Dendritic cell treated with granulocyte-macrophage colony-stimulating factor and Interleukin-4, amounts not matched to agents 40 ng/mL and 50 ng/mL, for 4 days (primary cell): Measurements from ENCODE around the gene LPCAT1.
"Not testable (repeated sequence)": the region's sequence is repeated elsewhere in the genome, so short reads cannot be mapped to it uniquely, and the experiment has no call there.

Experiments
- H3K27ac Mint-ChIP-seq: one replicate; pipeline ENCODE4 v1.8.0; 2022; ENCODE audit warnings: mild to moderate bottlenecking, mixed read lengths
- H3K27me3 Mint-ChIP-seq: one replicate; pipeline ENCODE4 v1.8.0; 2022; ENCODE audit warnings: mild to moderate bottlenecking, mixed read lengths
- H3K36me3 Mint-ChIP-seq: one replicate; pipeline ENCODE4 v1.8.0; 2022; ENCODE audit warnings: low read depth, mixed read lengths
- H3K4me1 Mint-ChIP-seq: one replicate; pipeline ENCODE4 v1.8.0; 2022; ENCODE audit warnings: low read depth, mixed read lengths
- H3K4me3 Mint-ChIP-seq: one replicate; pipeline ENCODE4 v1.8.0; 2022; ENCODE audit warnings: mild to moderate bottlenecking, moderate library complexity, mixed read lengths
- H3K9me3 Mint-ChIP-seq: one replicate; pipeline ENCODE4 v1.8.0; 2022; ENCODE audit warnings: mixed read lengths
- intact Hi-C: fragments of 100-400 bp; cut with micrococcal nuclease; formaldehyde crosslinking; loops from one replicate; pipeline ENCODE4 v1.15.0; 2022

LPCAT1 gene

DNA sequence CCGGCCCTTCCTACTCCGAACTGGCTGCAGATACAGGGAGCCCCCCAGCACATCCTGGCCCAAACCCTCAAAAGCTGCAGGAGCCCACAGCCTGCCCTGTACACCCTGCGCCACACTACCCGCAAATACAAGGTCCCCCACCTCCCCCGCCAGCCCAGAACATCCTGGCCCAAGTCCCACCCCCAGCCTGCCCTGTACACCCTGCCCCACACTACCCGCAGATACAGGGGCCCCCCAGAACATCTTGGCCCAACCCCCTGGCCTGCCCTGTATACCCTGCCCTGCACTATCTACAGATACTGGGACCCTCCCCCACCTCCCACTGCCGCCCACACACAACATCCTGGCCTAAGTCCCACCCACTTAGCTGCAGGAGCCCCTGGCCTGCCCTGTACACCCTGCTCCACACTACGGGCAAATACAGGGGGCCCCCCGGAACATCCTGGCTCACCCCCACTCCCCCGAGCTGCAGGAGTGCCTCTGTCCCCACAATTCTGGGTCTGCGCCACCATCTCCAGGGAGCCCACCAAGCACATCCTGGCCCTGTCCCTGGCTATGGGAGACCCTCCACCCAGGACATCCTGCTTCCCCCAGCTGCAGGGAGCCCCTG is 8.3 kb downstream of the LPCAT1 start:
- peak overlapping the region; percentile 57 for H3K27ac Mint-ChIP-seq
- no peak overlapping the region for H3K4me3 Mint-ChIP-seq
- intact Hi-C loops = loop anchor here (5.0 kb wide), 1 partner anchor 38 kb away; no protein-coding TSS in a partner anchor
- no peaks in the 10 kb centered on the region for H3K9me3 Mint-ChIP-seq
- H3K27me3 Mint-ChIP-seq = no peaks in the 10 kb centered on the region
- peaks cover 80% of the 10 kb centered on the region for H3K36me3 Mint-ChIP-seq
- H3K4me1 Mint-ChIP-seq = peaks cover 75% of the 10 kb centered on the region

DNA sequence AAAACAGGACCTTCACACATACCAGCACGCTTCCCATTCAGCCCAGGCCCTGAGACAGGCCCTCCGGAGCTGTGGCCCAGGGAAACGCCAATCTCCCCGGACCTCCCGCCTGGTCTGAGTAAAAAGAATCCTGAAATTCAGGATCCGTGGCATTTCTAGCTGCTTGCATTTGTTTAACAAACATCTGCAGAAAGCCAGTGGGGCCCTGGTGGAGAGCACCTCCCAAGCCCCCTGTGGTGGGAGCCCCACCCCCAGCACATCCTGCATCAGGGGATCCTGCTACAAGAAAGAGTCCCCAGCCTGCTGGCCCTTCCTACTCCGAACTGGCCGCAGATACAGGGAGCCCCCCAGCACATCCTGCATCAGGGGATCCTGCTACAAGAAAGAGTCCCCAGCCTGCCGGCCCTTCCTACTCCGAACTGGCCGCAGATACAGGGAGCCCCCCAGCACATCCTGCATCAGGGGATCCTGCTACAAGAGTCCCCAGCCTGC is 8.9 kb downstream of the LPCAT1 start:
- not testable (repeated sequence) for H3K4me3 Mint-ChIP-seq, H3K27me3 Mint-ChIP-seq, H3K27ac Mint-ChIP-seq, H3K9me3 Mint-ChIP-seq
- H3K4me1 Mint-ChIP-seq = peaks cover 75% of the 10 kb centered on the region
- intact Hi-C loops = loop anchor here (5.0 kb wide), 1 partner anchor 38 kb away; no protein-coding TSS in a partner anchor
- peaks cover 80% of the 10 kb centered on the region for H3K36me3 Mint-ChIP-seq

DNA sequence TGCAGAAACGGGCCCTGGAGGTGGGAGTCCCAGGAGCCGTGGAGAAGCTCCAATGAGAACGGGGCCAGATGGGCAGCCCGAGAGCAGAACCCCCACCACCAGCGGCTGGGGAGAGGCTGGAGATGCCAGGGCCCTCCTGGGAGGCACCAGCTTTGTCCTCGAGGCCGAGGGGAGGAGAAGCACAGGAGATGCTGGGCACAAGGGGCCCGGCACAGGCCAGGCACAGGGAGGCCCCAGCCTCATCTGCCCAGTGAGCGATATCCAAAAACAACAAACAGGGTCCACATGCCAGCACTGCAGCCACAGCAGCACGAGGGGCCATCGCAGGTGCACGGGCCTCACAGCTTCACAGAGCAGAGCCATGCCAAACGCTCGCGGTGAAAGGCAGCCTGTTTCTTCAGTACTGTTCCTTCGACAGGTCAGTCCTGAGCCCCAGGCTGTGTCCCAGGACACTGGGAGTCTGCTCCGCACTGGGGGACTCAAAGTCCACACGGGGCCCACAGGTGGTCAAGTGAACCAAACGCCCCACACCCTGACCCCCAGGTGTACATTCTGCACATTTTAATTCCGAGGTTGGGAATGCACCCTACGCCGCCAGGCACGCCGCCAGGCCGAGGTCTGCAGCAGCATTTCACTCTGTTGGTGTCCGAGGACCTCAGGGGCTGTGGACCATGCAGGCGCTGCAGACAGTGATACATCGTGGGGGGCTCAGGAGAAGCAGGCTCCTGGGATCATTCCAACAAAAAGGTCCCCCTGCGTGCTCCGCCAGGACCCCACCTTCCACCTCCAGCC is 9.5 kb downstream of the LPCAT1 start:
- Mint-ChIP-seq H3K4me1 (peaks cover 75% of the 10 kb centered on the region), H3K27ac (no peak overlapping the region), H3K36me3 (peaks cover 80% of the 10 kb centered on the region), H3K27me3 (no peaks in the 10 kb centered on the region), H3K4me3 (no peak overlapping the region), H3K9me3 (no peaks in the 10 kb centered on the region)
- intact Hi-C loops = no loop called here

DNA sequence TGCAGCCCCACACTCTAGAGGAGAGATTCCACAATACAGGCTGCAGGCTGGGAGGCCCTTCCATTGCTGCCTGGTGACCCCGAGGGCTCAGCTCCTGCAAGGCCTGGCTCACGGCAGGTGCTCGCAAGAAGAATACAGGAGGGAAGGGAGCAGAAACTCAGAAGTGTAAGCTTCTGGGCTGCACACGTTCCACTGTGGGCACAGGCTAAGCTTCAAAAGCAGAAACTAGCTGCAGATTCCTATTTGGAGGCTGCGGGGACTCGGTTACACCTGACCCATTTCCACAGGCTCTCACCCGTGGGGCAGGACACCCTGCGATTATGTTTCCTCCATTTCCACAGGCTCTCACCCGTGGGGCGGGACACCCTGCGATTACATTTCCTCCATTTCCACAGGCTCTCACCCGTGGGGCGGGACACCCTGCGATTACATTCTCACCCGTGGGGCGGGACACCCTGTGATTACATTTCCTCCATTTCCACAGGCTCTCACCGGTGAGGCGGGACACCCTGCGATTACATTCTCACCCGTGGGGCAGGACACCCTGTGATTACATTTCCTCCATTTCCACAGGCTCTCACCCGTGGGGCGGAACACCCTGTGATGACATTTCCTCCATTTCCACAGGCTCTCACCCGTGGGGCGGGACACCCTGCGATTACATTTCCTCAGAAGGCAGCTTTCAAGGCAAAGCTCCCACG is 10.3 kb downstream of the LPCAT1 start:
- intact Hi-C loops = no loop called here
- peaks cover 80% of the 10 kb centered on the region for H3K36me3 Mint-ChIP-seq
- no peak overlapping the region for H3K4me3 Mint-ChIP-seq
- no peaks in the 10 kb centered on the region for H3K9me3 Mint-ChIP-seq
- H3K27ac Mint-ChIP-seq = no peak overlapping the region
- H3K4me1 Mint-ChIP-seq = peaks cover 72% of the 10 kb centered on the region
- H3K27me3 Mint-ChIP-seq = no peaks in the 10 kb centered on the region

DNA sequence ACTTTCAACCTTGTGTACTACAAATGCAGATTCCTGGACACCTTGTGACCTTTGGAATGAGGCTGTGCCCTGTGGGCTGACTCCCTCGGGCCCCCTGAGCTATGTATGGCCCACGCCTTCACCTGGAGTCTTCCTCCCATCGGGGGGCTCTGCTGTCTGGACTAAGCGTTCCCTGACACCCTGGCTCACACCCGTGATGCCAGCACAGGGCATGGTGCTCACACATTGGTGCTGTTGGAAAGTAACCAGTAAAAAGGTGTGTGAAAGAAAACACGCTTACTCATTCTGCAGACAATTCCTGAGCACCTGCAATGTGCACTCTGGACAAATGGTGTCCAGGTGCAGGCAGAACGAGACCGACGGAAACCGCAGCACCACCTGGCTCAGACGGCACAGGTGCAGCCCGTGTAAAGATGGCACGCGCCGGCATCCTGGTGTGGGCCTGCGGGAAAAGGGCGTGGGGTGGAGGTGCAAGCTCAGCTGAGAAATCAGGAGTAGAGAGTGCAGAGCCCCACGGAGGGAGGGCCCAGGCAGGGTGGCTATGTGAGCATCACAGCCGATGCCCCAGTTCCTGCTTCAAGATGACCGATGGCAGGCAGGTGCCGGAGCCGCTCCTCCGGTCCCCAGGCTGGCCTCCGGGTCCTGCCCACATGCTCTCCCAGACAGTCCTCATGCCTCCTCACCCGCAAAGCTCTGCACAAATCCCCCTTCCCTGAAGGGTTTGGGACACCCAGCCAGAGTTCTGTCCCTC is 11.0 kb downstream of the LPCAT1 start:
- H3K4me1 Mint-ChIP-seq = peaks cover 72% of the 10 kb centered on the region
- intact Hi-C loops = no loop called here
- H3K9me3 Mint-ChIP-seq = no peaks in the 10 kb centered on the region
- peaks cover 80% of the 10 kb centered on the region for H3K36me3 Mint-ChIP-seq
- H3K27ac Mint-ChIP-seq = peak overlapping the region; percentile 21
- no peak overlapping the region for H3K4me3 Mint-ChIP-seq
- no peaks in the 10 kb centered on the region for H3K27me3 Mint-ChIP-seq

DNA sequence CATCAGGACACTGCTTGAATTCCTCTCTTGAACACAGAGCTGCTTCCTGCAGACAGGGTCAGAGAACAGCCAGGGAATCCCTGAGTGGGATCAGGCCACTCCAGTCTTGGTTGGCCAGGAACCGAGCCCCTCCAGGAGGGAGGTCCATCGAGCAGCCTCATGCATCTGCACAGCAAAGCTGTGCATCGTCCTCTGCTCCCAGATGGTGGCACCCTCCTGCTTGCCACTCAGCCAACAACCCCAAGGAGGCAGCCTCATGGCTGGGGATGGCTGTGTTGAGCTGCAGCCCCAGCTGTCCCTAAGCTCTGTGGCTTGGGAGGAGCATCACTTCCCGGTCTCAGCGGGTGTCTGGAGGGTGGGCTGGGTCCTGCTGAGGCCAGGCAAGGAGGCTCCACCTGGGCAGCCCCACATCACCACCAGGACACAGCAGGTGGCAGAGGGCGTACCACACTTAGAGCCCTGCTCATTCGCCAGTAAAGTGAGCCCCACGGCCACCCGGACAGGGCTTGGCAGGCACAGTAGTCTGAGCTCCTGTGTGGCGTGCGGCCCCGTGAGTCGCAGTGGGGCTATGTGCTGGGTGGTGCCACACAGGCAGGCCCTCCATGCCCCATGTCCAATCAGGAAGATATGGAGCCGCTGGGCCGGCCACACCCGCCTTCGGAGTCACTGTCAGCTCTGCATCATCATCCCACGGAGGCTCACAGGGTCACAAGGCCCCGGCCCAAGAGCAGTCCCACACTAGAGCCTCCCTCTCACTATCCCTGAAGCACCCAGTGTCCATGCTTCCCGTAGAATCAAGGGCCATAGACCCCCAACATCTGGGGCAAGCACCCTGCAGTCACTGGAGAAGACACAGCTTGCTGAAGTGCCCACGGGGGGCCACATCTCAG is 11.9 kb downstream of the LPCAT1 start:
- Mint-ChIP-seq H3K9me3 (no peaks in the 10 kb centered on the region), H3K36me3 (peaks cover 88% of the 10 kb centered on the region), H3K4me3 (no peak overlapping the region), H3K27ac (peak overlapping the region; percentile 21), H3K27me3 (no peaks in the 10 kb centered on the region), H3K4me1 (peaks cover 72% of the 10 kb centered on the region)
- intact Hi-C loops = no loop called here

DNA sequence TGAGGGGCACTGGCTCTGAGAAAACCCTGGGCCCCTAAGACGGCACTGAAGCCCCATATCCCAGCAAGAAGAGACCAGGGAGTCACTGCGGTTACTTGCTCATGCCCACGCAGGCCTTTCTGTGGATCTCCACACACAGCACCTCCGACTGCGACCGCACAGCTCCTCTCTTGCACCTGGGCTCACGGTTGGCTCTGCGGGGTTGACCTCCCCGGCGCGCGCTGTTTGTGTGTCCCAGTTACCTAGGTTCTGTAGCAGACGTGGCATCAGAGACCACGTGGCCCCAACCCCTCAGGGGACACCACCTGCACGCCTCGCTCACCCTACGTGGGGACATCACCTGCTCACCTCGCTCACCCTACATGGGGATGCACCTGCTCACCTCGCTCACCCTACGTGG is 12.7 kb downstream of the LPCAT1 start:
- no peaks in the 10 kb centered on the region for H3K27me3 Mint-ChIP-seq
- no peak overlapping the region for H3K27ac Mint-ChIP-seq
- H3K4me1 Mint-ChIP-seq = peaks cover 72% of the 10 kb centered on the region

DNA sequence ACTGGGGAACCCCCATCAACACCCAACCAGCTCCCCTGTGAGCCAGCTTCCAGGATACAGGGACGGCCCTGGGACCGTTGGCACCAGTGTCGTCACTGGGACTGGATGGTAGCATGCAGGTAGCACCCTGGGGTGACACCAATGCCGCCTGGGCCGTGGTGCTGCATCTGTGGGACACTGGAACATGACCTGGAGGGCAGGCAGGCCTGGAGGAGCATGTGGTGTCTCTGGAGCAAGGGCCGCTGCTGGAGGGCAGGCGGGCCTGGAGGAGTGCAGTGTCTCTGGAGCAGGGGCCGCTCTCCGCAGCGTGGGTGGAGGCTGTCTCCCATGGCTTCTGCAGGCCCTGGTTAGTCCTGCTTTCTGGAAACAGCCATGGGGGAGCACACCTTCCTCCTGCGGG is 13.1 kb downstream of the LPCAT1 start:
- Mint-ChIP-seq H3K27me3 (no peaks in the 10 kb centered on the region), H3K4me1 (peaks cover 72% of the 10 kb centered on the region), H3K27ac (no peak overlapping the region), H3K36me3 (peaks cover 86% of the 10 kb centered on the region), H3K4me3 (no peak overlapping the region), H3K9me3 (no peaks in the 10 kb centered on the region)
- intact Hi-C loops = no loop called here

More for the DNA sequence above, 12.7 kb downstream of the LPCAT1 start:
- Mint-ChIP-seq H3K36me3 (peaks cover 90% of the 10 kb centered on the region), H3K4me3 (no peak overlapping the region), H3K9me3 (no peaks in the 10 kb centered on the region)
- intact Hi-C loops = no loop called here

DNA sequence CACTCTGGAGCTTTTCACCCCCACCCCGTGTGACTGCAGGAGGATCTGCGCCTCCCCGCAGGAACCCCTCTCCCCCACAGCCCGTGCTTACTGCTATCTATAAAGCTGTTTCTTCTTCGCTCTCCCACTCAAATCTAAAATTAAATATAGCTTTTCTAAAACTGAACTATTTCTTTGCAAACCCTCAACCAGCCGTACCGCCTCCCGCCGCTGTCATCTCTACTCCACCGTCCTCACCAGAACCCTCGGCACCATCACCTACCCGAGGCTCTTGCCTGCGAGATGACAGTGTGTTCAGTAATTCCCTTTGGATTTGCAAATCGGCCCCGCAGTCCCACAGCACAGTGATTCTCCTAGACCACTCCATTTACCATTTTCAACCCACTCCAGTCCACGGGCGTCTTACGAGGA is 13.6 kb downstream of the LPCAT1 start:
- H3K36me3 Mint-ChIP-seq = peaks cover 84% of the 10 kb centered on the region
- H3K4me3 Mint-ChIP-seq = no peak overlapping the region
- H3K4me1 Mint-ChIP-seq = peaks cover 72% of the 10 kb centered on the region
- intact Hi-C loops = no loop called here
- no peaks in the 10 kb centered on the region for H3K27me3 Mint-ChIP-seq
- H3K9me3 Mint-ChIP-seq = no peaks in the 10 kb centered on the region
- H3K27ac Mint-ChIP-seq = no peak overlapping the region

DNA sequence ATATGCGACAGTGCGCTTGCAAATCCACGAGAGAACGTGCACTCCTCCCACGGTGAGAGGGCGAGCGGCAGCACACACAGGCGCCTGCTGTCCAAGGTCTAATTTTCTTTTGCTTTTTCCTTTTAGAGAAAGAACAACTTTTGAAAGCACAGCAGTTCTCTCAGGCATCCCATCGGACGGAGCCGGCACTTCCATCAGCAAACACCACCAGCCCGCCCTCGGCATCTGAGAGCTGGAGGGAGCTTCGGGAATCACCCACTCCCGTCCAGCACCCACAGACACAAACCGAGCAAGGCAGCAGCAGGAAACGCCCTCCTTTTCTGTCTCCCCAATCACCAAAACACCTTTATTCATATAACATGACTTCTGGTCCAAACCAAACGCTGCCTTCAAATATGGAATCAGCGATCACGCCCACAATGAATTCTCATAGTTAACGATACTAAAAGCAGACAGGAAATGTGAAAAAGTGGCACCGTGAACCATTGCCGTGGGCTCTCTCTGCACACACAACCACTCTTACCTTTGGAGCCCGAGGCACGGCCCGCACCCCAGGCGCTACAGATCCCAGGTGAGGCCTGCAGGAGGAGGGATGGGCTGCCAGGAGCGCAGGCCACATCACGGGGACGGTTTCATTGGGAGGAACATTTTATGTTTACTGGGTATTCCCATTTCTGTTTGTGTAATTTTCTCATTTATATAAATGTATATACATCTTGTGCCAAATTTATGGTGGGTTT is 14.2 kb downstream of the LPCAT1 start:
- Mint-ChIP-seq H3K9me3 (no peaks in the 10 kb centered on the region), H3K27ac (no peak overlapping the region), H3K27me3 (no peaks in the 10 kb centered on the region), H3K4me3 (no peak overlapping the region), H3K36me3 (peaks cover 80% of the 10 kb centered on the region), H3K4me1 (peaks cover 70% of the 10 kb centered on the region)
- intact Hi-C loops = loop anchor here (10.0 kb wide), 1 partner anchor 85 kb away; no protein-coding TSS in a partner anchor

DNA sequence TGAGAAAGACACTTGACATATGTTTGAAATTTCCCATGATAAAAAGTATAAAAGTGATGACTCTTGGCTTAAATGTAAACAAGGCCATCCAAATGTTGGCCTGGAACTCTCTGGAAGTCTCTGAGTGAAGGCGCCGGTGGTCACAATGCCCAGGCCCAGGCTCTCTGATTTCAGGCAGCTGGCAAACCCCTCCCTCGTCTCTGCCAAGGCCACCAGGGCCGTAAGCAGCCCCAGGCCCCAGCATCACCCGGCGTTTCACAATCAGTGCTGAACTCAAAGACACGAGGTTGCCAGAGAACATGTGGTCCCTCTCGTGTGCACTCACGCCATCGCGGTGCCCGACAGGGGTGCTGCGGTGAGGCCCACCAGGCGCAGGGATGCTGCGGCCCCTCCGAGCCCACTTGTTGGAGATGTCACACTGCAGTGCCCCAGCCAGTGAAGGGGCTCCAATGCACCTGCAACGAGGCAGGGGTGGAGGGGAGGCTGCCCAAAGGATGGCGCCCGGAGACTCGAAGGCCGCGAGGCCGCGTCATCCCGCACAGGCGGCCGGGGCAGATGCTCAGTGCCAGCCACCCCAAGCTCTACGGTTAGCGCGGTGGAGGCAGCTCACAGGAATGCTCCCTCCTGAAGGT is 15.0 kb downstream of the LPCAT1 start:
- Mint-ChIP-seq H3K27me3 (no peaks in the 10 kb centered on the region), H3K4me3 (no peak overlapping the region), H3K27ac (no peak overlapping the region), H3K9me3 (no peaks in the 10 kb centered on the region), H3K36me3 (peaks cover 72% of the 10 kb centered on the region), H3K4me1 (peaks cover 70% of the 10 kb centered on the region)
- intact Hi-C loops = loop anchor here (10.0 kb wide), 1 partner anchor 86 kb away; no protein-coding TSS in a partner anchor
